NCI-H2029 treated with DMSO at 0.1 percent for 48 hours (cell line): Measurements from ENCODE around the gene RBM23.
"Not testable (repeated sequence)": the region's sequence is repeated elsewhere in the genome, so short reads cannot be mapped to it uniquely, and the experiment has no call there.

Source experiments
- DNase-seq: peaks from one replicate; lab custom pipeline; 2025; lab: John Stamatoyannopoulos, UW

Gene RBM23

DNA sequence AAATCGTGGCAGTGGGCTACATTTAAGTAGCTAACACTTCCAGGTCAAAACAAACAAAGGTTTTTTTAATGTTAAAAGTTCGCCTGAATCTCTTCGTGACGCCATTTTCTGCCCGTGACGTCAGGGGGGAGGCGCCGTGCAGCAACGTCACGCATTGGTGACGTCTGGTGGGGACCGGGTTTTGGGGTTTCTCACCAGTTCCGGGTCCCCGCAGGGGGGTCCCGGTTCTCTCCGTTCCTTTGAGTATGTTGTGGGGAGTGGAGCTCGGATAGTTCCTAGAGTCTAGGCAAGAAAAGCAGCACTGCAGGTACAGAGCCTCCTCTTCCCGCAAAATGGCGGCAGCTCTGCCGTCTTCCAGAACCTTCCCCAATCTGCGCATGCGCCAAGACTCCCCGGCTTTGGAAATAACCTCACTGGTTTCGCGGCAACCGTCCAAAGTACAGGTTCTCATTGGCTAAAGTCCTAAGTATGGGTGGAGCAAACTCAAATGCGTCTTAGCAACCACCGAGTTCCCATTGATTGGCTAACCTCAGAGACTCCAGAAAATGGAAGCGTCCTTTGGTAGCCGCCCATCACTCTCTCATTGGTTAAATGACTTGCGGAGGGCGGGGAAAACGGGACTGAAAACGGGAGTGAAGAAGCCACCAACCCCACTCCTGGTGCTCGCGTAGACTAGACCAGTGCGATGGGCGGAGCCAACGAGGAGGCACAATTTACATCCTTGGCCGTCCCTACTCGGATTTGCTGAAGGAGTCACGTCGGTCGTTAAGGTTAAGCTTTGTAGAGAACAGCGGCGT lies at the start of gene RBM23:
Gene RBM23, minus strand, starts transcription at position 346 of the 797 bp plus-strand sequence.
- DNase-seq, result peak; percentile 100

DNA sequence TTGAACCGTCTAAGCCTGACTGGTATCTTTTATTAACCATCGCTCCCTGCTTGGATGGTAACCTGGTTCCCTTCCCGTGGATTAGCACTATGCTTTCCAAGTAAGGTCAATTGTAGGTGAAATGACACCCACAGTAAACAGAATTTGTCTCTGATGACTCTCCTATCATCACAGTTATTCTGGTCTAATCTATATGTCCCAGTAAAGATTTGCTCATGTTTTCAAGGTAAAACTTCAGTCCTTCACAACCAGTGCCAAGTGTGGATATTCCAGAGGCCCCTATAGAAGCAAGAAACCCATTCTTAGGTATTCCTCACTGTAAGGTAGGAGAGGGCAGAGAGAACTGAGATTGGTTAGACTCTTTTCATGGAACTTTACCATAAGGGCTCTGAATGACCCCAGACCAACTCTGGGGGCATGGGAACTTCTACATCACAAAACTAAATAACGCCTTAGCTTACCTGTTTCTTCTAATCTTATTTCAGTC lies 47.9 kb upstream of the RBM23 start:
- DNase-seq, result no peak

DNA sequence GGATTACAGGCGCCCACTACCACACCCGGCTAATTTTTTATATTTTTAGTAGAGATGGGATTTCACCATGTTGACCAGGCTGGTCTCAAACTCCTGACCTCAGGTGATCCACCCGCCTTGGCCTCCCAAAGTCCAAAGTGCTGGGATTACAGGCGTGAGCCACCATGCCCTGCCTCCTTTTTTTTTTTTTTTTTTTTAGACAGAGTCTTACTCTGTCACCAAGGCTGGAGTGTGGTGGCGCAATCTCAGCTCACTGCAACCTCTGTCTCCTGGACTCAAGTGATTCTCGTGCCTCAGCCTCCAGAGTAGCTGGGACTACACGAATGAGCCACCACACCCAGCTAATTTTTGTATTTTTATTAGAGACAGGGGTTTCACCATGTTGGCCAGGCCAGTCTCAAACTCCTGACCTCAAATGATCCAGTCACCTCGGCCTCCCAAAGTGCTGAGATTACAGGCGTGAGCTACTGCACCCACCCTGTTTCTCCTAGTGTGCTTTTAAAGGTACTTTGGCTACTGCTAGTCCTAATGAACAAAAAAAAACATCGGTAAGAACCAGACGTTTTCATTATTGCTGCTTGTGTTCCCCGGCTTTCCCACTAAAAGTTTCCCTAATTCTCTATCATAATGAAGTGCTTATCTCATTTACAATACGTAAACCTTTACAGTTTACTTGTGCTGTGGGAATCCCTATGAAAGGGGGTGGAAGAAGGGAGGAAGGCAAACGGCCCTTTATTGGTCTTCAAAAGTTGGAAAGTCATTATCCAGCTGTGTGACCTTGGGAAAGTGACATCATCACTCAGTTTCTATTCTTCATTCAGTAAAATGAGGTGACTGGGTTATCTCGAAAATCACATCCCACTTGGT lies 47.2 kb upstream of the RBM23 start:
- not testable (repeated sequence) for DNase-seq

DNA sequence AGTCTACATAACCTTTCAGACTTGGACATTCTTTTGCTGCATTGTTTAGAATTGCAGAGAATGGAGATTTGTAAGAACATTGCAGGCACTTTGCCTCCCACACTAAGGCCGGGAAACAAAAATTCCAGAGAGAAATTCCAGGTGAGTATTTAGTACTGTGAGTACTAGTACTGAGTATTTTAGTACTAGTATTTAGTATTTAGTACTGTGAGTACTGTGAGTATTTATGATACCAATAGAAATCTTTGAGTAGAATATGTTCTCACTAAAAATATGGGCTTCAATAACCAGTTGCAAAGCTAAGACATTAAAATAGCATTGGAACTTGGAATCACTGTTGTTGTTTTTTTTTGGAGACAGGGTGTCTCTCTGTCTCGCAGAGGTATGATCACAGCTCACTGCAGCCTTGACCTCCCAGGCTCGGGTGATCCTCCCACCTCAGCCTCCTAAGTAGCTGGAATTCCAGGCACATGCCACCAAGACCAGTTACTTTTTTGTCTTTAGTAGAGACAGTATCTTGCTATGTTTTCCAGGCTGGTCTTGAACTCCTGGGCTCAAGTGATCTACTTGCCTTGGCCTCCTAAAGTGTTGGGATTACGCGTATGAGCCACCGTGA lies 43.2 kb upstream of the RBM23 start:
- no peak for DNase-seq

DNA sequence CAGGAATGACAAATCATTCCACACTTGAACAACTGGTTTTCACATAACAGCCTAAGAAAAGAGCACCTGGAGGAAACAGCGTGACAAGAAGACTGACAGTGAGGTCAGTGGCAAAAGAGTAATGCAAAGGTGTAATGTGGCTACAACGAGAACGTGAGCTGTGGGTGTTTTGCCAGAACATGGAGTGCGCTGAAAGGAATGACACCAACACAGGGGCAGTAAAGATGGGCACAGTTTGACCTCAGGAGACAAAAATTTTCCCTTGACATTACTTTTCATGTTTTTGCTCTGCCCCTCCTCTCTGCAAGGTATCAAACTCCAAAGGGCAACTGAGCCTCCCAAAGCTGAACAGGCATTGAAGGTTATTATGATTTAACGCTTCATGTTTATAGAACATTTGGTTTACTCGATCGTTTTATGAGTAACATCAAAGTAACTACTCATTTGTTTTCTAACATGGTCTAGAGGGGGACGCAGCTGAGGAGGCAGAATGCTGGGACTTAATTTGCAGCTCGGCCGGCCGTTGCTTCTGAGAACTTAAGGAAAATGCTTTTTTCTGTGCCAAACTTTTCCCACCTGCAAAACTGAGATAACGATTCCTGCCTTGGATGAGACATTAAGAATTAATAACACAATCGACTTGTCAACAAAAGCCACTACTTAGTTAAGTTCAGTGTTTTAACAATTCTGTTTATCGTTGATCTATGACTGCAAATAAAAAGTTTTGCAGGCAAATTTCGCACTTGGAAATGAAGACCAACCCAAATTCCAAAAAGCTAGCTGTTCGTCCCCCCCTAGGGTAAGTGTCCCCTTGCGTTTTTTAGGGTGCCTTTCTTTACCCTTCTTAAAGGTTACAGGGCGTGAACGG lies 37.0 kb upstream of the RBM23 start:
- no peak for DNase-seq

DNA sequence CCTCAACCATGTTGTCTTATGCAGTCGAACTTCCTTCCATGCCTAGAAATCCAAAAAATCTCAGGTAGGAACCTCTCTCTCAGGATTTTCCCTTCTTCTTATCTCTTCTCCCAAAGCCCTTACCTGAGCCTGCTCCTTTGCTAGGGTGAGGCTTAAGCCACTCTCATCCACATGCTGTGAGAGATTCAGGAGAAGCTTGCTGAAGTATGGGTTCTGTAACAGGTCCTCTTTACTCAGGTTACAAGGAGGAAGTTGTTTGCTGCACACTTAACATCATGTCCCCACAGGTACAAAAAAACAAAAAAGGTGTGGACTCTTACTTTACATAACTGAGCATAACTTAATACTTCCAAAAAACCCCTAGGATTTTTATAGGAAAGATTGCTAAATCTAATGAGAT lies 33.5 kb upstream of the RBM23 start:
- peak; percentile 67 for DNase-seq

DNA sequence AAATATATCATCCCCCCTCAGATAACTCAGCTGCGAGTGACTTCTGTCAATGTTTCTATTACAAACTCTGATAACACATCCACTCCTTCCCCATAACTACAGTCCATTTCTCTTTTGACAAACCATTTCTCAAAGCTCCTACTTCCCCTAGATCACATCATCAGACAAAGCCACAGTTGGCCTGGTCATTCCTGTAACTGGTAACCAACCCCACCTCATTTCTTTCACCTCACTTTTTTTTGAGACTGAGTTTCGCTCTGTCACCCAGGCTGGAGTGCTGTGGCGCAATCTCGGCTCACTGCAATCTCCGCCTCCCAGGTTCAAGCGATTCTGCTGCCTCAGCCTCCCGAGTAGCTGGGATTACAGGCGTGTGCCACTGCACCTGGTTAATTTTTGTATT lies 32.8 kb upstream of the RBM23 start:
- DNase-seq, result not testable (repeated sequence)

DNA sequence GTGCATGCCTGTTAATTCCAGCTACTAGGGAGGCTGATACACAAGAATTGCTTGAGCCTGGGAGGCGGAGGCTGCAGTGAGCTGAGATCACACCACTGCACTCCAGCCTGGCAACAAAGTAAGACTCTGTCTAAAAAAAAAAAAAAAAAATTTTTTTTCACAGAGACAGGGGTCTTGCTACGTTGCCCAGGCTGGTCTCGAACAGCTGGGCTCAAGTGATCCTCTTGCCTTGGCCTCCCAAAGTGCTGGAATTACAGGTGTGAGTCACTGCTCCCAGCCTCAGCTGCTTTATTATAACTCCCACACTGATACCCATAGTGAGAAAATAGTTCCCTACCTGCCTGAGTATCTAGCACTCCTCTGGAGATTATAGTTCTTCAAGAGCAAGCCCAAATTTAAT lies 26.7 kb upstream of the RBM23 start:
- DNase-seq, result no peak

DNA sequence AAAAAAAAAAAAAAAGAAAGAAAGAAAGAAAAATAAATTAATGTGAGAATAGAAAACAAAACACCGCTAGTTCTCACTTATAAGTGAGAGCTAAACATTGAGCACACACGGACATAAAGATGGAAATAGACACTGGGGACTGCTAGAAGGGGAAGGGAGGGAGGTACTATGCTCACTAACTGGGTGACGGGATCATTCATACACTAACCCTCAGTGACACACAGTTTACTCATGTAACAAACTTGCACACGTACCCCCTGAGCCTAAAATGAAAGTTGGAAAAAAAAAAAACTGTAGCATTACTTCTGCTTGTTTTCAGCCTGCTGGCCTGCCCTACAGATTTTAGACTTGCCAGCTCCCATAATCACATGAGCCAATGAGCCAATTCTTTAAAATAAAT lies 20.7 kb upstream of the RBM23 start:
- no peak for DNase-seq

DNA sequence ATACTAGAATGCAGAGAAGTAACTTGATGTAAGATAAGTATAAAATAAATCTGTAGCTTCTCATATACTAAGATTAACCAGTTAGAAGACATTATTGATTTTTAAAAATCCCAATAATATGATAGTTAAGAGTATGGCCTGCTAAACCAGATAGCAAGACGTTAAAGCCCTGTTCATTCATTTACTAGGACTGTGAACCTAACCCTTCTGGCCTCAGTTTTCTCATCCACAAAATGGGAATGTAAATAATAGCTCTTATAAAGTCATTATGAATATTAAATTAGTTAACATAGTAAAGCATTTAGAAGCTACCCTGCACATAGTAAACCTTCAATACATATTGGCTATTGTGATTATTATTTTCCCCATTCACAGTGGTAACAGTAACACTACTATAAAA lies 16.2 kb upstream of the RBM23 start:
- DNase-seq, result no peak

DNA sequence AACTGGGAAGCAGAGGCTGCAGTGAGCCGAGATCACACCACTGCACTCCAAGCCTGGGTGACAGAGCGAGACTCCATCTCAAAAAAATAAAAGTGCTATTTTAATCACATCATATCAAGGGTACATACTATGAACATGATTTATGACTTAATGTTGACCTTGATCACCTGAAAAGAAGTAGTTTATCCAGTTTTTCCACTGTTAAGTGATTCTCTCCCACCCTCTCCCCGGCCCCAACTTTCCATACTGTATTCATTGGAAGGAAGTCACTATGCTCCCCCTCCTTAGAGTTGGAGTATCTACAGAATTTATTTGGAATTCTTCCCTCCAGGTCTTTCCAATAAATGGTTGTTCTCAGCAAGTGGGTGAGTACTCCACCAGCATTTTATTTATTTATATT lies 13.2 kb upstream of the RBM23 start:
- no peak for DNase-seq

DNA sequence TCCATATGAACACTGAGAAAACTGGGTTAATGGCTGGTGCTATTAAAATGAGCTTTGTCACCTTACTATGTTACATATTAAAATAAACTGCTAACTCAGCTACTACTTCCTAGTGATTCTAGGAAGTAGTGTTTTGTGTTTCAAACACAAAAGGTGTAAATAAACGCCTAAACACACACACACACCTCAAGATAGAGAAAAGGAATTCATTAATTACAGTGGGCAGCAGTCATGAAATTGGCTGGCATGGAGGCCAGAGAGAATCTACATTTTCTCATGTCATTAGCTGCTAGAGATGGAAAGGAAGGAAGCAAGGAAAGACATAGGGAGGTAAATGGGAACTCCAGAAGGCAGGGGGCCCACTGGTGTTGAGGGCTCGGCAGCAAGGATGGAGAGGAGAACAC lies 11.0 kb upstream of the RBM23 start:
- DNase-seq, result no peak

DNA sequence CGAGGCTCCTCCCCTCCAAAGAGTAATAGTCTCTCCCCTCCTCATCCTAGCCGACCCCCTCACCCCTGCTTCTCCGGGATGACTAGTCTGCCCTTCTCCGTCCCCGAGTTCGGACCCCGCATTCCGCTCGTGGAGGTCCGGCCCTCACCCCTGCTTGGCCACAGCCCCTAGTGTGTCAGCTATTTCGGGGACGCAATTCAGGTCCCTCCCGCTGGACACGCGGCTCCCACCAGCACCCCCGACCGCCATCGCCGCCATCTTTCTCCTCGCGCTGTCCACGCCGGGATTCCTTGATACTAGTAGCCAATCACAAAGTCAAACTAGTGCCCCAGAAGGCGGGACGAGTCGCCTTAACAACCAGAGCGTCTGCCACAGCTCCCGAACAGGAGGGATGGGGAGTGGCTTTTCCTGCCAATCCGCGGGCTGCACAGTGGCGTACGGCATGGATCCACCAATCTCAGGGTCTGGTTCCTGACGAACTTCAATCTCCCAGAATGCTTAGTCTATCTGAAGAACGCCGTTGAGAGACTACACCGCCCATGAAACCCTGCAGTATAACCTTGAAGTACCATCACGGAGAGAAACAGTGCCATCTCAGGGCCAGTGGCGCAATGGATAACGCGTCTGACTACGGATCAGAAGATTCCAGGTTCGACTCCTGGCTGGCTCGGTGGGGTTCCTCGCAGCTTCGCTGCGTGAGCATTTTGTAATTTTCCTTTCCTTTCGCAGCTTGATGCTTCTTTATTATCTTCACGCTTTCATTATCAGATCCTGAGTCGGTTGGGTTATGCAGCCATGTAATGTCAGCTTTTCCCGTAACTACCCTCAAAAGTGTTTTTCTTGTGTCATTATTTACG lies 10.4 kb upstream of the RBM23 start, which contains the start of gene PRMT5:
Gene PRMT5, minus strand, starts transcription at position 273 of the 857 bp plus-strand sequence. Its CDS starts 15 bp downstream, at position 258.
- DNase-seq, result peak; percentile 100

DNA sequence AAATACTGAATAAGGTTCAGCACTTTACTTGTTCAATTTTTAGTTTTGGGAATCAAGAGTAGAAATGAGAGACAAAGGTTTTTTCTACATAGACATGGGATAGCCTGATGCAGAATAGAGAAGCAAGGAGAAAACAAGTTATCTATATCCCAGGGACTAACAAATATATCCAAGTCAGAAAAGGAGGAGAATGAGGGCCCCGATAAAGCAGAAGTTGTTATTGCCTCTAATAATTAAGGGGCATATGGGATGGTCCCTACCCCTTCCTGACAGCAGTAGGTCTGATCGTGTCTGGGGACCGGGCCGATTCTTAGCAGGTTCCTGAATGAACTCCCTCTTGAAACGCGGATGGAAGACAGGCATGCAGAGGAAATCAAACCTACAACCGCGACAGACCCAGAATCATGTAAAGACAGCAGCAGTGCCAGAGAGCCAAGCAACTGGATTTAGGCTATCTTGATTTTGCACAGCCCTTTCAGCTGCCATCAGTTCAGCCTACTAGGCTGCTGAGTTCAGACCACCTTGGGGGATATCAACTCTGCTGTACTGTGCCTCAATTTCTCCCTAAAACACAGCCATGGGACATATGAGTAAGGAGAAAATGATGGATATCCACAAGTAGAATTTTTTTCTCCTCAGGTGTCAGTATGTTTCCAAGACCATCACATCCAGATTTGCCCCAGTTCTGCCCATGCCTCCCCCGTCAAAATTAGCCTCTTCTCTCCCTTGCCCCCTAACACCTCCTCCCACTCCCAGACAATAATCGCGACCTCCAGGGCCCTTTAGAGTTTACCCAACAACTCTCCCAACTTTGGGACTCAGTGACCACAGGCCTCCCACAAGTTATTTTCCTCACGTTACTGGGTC lies 9.5 kb upstream of the RBM23 start:
- DNase-seq, result no peak

DNA sequence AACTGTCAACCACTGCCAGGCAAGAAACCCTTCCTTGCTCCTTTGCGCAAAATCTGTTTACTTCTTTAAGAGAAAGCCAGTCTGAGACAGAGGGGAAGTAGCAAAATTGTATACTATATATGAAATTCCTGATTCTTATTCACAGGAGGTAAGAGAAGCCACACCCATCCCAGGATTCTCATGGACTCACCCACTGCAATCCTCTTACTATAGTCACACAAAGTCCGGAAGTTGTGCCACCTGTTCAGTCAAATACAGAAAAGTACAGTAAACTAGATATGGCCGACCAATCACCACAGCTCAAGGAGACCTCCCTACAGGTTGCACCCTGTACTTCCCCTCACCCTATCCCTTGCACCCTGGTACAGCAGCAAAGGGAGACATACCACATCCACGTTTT lies 7.4 kb upstream of the RBM23 start:
- DNase-seq, result no peak

DNA sequence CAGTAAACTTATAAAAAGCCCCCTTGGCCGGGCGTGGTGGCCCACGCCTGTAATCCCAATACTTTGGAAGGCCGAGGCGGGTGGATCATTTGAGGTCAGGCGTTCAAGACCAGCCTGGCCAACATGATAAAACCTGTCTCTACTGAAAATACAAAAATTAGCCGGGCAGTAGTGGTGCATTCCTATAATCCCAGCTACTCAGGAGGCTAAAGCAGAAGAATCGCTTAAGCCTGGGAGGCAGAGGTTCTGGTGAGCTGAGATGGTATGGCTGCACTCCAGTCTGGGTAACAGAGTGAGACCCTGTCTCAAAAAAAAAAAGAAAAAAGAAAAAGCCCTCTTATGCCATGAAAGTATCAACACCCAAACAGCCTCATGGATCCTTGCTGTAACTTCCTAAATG lies 6.6 kb upstream of the RBM23 start:
- DNase-seq, result no peak

DNA sequence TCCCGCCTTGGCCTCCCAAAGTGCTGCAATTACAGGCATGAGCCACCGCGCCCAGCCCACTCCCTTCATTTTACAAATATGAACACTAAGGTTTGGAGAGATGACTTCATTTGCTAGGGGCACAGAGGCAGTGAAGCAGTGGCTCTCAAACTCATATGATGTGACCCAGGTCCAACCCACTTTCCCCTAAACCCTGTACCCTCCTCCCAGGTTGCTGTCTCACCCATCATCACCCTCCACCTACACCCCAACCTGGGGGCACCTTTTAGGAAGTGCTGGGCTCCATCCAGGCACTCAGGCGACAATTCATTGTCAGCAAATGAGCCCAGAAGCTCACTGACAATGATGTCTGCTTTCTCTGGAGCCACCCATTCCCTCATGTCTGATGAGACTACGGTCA lies 4.8 kb upstream of the RBM23 start:
- no peak for DNase-seq

DNA sequence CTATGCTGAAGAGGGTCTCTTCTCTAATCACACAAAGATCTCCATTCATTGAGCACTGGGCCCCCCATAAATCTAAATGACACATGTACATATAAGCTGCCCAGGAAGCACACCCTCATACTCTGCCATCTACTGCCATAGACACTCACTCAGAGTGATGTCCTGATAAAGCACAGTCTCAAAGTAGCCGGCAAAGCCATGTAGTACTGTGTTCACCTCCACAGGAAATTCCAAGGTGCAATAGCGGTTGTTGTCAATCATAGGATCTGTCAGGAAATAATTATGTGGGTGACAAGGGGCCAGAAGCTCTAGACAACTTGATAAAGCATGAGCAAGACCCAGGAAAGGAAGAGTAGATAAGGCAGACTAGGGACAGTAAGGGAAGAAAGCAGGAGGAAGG lies 3.3 kb upstream of the RBM23 start:
- no peak for DNase-seq

DNA sequence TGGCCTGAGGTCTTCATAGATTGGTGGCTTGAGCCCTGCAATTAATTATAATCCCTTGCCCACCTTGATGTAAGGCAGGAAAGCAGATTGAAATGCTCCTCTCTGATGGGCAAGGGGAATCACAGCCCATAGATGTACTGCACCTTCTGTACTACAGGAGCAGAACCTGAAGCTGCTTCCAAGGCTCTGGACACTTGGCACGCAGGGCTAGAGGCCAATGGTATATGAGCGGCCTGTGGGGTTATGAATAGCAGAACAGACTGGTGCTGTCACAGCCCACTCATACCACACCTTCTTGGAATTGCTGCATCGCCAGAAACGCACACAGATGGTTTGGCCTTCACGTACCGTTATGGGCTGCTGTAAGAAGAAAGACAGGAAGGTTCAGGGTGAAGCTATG lies 1.7 kb upstream of the RBM23 start:
- no peak for DNase-seq

DNA sequence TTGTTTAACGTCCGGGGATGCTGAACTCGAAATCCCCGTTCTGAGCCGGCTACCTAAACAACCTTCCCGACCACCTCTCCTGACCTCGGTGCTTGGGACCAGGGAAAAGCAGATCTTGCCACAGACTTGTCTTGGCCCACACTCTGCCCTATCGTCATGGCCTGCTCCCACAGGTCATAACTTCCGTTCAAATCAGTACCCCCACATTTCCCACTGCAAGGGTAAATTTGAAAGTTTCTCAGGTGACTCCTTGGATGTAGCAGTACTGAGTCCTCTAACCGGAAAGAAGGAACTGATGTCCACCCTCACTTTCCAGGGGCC lies 612 bp upstream of the RBM23 start:
- no peak for DNase-seq
